ENCODE results near the gene GRM4. TPM values are rescaled to one million over a fixed set of nuclear protein-coding genes. Genes with fewer than 3 reads are reported as not detected.

Gene GRM4
- total RNA-seq, 1 experiment from 2014 or later: not detected

DNA sequence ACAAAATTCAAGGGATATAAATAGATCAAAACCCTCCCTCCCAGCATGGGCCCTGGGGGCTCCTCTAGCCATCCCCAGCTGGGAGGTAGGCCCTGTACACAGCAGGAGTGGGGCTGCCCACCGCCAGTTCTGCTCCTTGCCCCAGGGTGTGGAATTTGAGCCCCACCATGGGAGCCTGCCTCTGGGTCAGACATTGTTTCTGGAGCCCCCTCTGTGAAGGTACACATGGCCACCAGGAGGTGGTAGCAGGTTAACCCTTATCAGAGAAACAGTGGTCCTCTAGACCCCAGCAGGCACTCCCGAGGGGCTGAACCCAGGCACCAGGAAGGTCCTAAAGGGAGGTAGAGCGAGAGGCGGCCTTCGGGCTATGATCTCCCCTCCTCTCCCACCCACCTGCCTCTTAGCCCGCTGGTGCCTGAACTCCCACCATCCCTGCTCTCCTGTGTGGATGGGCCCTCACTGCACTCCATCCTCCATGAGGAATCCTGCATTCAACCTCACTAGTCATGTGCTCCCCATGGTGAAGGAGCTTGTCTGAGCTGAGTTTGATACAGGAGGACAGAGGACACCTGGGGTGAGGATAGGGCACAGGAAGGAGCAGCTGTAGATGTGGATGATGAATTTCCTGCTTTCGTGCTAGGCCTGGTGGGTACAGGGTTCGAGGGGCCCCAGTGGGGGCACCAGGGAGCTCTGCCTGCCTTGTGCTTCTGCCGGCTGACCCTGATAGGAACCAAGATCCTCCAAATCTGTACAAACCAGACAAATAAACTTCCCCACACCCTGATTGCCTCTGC is 114.9 kb downstream of the GRM4 start:
- no peaks in the 10 kb centered on the region for H4K20me1 ChIP-seq (ENCODE audit: insufficient read depth)
- no peaks in the 10 kb centered on the region for H3K79me2 ChIP-seq (ENCODE audit: low read depth)
- no peak overlapping the region for H3K4me3 ChIP-seq
- intact Hi-C loops (cut with micrococcal nuclease; ENCODE audit: unreplicated experiment): no loop called here
- no peaks in the 10 kb centered on the region for H3K9me3 ChIP-seq (ENCODE audit: insufficient read depth, low read depth)
- TF ChIP-seq, protein P1, sequence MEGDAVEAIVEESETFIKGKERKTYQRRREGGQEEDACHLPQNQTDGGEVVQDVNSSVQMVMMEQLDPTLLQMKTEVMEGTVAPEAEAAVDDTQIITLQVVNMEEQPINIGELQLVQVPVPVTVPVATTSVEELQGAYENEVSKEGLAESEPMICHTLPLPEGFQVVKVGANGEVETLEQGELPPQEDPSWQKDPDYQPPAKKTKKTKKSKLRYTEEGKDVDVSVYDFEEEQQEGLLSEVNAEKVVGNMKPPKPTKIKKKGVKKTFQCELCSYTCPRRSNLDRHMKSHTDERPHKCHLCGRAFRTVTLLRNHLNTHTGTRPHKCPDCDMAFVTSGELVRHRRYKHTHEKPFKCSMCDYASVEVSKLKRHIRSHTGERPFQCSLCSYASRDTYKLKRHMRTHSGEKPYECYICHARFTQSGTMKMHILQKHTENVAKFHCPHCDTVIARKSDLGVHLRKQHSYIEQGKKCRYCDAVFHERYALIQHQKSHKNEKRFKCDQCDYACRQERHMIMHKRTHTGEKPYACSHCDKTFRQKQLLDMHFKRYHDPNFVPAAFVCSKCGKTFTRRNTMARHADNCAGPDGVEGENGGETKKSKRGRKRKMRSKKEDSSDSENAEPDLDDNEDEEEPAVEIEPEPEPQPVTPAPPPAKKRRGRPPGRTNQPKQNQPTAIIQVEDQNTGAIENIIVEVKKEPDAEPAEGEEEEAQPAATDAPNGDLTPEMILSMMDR (conservative IDR thresholded peaks at IDR 0.05): no peak
- no peak for TF ChIP-seq EZH2 (IDR thresholded peaks at IDR 0.05; ENCODE audit: low read depth)
- H3K27me3 ChIP-seq (ENCODE audit: insufficient read depth, low read depth): peaks cover 94% of the 10 kb centered on the region
- H3K9me2 ChIP-seq (ENCODE audit: insufficient read depth): no peaks in the 10 kb centered on the region
- BruUV-seq (replicated peaks): no TSS peak
- no peak for DNase-seq
- H3F3A ChIP-seq (ENCODE audit: insufficient read depth, low read depth): no peaks in the 10 kb centered on the region
- CTCF ChIA-PET: no interaction called here
- H3K4me1 ChIP-seq (replicated peaks; ENCODE audit: insufficient read depth): no peaks in the 10 kb centered on the region
- H3K4me2 ChIP-seq: no peak overlapping the region
- POLR2A ChIA-PET (ENCODE audit: unreplicated experiment): no interaction called here
- H3K27ac ChIP-seq: no peak overlapping the region
- H3K36me3 ChIP-seq (ENCODE audit: low read depth): no peaks in the 10 kb centered on the region
- no peak overlapping the region for H2AFZ ChIP-seq

DNA sequence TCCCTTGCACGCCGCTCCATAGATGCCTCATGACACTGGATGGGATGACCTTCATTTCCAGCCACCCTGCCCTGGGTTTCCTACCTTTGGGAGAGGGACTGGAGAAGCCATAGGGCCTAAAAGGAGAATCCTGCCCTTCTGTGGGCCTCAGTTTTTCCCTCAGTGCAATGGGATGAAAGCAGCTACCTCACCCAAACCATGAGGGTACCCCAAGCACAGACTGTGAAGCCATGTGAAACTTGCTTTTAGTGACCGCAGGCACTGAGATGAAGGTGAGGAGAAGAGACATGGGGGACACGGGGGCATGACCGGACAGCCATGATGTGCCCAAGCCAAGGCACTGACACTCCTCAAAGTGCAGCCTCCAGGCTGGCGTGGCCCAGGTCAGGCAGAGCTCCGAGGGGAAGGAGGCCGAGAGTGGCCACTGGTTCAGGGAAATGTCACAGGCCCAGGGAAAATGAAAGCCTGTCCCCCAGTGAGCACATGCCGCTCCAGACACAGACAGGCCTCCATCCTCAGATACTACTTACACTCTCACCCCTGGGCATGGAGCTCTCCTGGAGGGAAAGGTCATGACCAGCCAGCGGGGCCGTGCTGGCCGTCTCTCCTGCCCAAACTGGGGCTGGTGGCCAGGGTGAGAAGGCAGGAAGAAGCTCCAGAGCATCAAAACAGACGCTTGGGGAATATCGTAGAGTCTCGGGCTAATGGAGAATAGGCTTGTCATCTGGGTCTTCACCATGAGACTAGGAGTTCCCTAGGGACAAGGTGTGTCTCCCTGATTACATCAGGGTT is 116.2 kb downstream of the GRM4 start:
- H3K79me2 ChIP-seq (ENCODE audit: low read depth): no peaks in the 10 kb centered on the region
- H3K36me3 ChIP-seq (ENCODE audit: low read depth): no peaks in the 10 kb centered on the region
- no peaks in the 10 kb centered on the region for H4K20me1 ChIP-seq (ENCODE audit: insufficient read depth)
- H2AFZ ChIP-seq: no peak overlapping the region
- no peaks in the 10 kb centered on the region for H3K9me3 ChIP-seq (ENCODE audit: insufficient read depth, low read depth)
- no peaks in the 10 kb centered on the region for H3K4me1 ChIP-seq (replicated peaks; ENCODE audit: insufficient read depth)
- ChIA-PET POLR2A (ENCODE audit: unreplicated experiment) (no interaction called here), CTCF (no interaction called here)
- TF ChIP-seq, protein P1 (conservative IDR thresholded peaks at IDR 0.05): no peak
- no peak for TF ChIP-seq EZH2 (IDR thresholded peaks at IDR 0.05; ENCODE audit: low read depth)
- H3K4me2 ChIP-seq: no peak overlapping the region
- intact Hi-C loops (cut with micrococcal nuclease; ENCODE audit: unreplicated experiment): no loop called here
- no peaks in the 10 kb centered on the region for H3K9me2 ChIP-seq (ENCODE audit: insufficient read depth)
- no TSS peak for BruUV-seq (replicated peaks)
- no peak overlapping the region for H3K27ac ChIP-seq
- DNase-seq: no peak
- H3F3A ChIP-seq (ENCODE audit: insufficient read depth, low read depth): no peaks in the 10 kb centered on the region
- no peak overlapping the region for H3K4me3 ChIP-seq
- H3K27me3 ChIP-seq (ENCODE audit: insufficient read depth, low read depth): peaks cover 94% of the 10 kb centered on the region

DNA sequence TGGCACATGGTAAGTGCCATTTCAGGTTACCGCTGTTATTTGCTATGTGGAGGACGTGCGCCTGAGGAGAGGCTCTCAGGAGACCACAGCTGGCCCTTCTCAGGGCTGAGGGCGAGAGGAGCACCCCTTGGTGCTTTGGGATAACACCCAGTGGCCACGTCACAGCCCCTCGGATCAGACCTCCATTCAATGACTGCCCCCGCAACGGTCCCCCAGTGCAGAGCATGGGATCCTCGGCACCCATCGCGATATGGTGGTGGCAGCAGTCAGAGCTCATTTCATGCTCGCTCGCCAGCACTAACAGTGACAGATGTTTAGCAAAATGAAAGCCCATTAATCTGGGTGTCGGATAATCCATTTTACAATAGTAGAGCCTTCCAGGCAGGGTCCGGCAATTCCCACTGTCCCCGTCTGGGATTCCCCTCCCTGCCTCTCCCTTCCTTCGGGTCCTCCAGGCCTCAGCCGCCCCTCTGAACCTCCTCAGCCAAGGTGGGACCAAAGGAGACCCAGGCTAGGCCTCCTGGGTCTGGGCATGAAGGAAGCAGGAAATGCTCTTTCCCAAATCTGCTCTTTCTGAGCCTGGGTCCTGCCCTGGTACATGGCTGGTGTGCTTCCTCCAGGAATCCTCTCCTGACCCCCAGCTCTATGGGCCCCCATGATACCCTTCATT is 117.1 kb downstream of the GRM4 start:
- H4K20me1 ChIP-seq (ENCODE audit: insufficient read depth): no peaks in the 10 kb centered on the region
- POLR2A ChIA-PET (ENCODE audit: unreplicated experiment): interaction anchor here (0.7 kb wide), 1 partner anchor 89 kb away, joined by 9 read pairs; no protein-coding TSS in a partner anchor
- no peaks in the 10 kb centered on the region for H3K9me2 ChIP-seq (ENCODE audit: insufficient read depth)
- H2AFZ ChIP-seq: no peak overlapping the region
- H3K4me3 ChIP-seq: no peak overlapping the region
- H3K4me2 ChIP-seq: no peak overlapping the region
- no peaks in the 10 kb centered on the region for H3K79me2 ChIP-seq (ENCODE audit: low read depth)
- intact Hi-C loops (cut with micrococcal nuclease; ENCODE audit: unreplicated experiment): no loop called here
- no peaks in the 10 kb centered on the region for H3F3A ChIP-seq (ENCODE audit: insufficient read depth, low read depth)
- no peaks in the 10 kb centered on the region for H3K4me1 ChIP-seq (replicated peaks; ENCODE audit: insufficient read depth)
- H3K27me3 ChIP-seq (ENCODE audit: insufficient read depth, low read depth): peaks cover 94% of the 10 kb centered on the region
- no peak overlapping the region for H3K27ac ChIP-seq
- no peaks in the 10 kb centered on the region for H3K9me3 ChIP-seq (ENCODE audit: insufficient read depth, low read depth)
- DNase-seq: no peak
- BruUV-seq (replicated peaks): no TSS peak
- no peaks in the 10 kb centered on the region for H3K36me3 ChIP-seq (ENCODE audit: low read depth)
- no peak for TF ChIP-seq EZH2 (IDR thresholded peaks at IDR 0.05; ENCODE audit: low read depth)
- TF ChIP-seq, protein P1 (conservative IDR thresholded peaks at IDR 0.05): no peak
- CTCF ChIA-PET: no interaction called here

Data from PC-9 (cell line).